CD4-positive, alpha-beta T cell treated with Interferon alpha-2 for 1 hour (primary cell): ENCODE measurements around the gene KCTD10.

ENCODE experiments used
- DNase-seq, 2 donors: peaks; one replicate each; pipeline ENCODE4 v3.0.0-alpha.2; 2020 to 2022

KCTD10 gene, protein sequence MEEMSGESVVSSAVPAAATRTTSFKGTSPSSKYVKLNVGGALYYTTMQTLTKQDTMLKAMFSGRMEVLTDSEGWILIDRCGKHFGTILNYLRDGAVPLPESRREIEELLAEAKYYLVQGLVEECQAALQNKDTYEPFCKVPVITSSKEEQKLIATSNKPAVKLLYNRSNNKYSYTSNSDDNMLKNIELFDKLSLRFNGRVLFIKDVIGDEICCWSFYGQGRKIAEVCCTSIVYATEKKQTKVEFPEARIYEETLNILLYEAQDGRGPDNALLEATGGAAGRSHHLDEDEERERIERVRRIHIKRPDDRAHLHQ

GRCh38 chr12:109477185-109477962, at the start of gene KCTD10, which contains the start of gene UBE3B:
KCTD10 (minus strand) TSS chr12:109477300; CDS start chr12:109477262, 38 bp downstream.
UBE3B (plus strand) TSS chr12:109477634; CDS start chr12:109483552, 5,918 bp downstream.
- DNase-seq, result peak; percentile 80 to 89

- DNase-seq, result no peak
These were observed 48.1 kb upstream of the KCTD10 start for GRCh38 chr12:109525279-109525585.

- DNase-seq, result no peak
These were observed 47.6 kb upstream of the KCTD10 start for GRCh38 chr12:109524466-109525278.

DNA sequence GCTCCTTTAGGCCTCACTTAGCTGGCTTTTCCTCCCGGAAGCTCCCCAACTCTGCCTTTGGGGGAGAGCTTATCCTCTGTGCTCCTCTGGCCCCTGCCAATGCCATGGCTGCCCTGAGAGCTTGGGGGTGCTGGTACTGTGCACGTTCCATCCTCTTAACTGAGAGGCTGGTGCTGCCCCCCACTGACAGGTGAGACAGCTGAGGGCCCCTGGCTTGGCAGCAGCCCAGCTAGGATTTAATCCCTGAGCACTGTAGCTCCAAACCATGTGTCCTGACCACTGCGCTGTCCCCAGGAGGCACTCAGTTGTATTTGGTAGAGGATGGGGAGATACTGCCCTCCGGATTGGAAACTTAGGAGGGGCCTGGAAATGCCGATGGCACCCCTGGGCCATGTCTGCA, 46.4 kb upstream of the KCTD10 start:
- DNase-seq, result no peak

DNA sequence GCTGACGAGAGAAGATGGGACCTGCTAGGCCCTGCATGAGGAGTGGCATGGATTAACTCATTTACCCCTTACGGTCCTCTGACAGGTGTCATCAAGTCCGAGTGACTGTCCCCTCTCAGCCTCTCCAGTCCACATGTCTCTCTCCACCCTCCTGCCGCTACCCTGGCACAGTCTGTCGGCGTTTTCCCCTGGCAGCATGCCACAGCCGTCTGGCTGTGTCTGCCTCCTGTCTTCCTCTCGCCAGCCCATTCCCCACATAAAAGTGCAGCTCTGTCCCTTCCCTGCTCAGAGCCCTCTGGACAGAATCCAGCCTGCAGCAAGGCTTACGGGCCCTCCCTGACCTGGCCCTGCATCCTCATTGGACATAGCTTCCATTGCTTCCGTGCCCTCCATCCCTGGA, 46.0 kb upstream of the KCTD10 start:
- no peak for DNase-seq

DNA sequence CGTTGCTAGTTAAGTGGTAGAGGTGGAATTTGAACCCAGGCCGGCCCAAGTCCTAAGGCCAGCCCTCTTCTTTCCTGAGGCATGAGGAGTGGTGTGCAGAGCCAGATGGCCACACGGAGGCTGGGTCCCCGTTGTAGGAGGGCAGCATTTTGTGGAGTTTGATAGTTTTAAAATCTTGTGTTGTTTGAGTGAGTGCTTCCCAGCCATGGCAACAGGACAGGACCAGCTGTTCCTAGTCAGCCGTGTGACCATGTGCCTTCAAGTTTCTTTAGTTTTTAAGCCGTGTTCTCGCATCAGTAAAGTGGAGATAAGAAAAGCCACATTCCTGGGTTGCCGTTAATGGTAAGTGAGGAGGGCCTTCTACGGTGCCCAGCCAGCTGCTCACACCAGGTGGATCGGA, 44.7 kb upstream of the KCTD10 start:
- DNase-seq, result no peak

DNA sequence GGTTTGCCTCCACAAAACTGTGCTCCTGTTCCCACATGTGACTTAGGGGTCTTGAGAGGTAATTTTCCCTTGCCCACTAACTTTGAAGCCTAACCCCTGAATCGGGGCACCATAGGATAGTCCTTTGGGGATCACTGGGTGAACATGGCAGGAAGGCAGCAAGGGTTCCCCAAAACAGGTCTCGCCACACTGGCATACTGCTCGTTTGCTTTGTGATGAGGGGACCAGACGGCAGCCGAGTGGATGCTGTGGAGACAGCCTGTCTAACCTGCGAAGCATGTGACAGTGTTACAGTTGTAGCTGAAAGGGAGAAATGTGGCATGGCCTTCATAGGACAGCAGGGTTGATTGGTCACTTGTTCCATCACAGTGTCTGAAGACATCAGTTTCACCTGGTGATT, 42.7 kb upstream of the KCTD10 start:
- DNase-seq, result no peak

DNA sequence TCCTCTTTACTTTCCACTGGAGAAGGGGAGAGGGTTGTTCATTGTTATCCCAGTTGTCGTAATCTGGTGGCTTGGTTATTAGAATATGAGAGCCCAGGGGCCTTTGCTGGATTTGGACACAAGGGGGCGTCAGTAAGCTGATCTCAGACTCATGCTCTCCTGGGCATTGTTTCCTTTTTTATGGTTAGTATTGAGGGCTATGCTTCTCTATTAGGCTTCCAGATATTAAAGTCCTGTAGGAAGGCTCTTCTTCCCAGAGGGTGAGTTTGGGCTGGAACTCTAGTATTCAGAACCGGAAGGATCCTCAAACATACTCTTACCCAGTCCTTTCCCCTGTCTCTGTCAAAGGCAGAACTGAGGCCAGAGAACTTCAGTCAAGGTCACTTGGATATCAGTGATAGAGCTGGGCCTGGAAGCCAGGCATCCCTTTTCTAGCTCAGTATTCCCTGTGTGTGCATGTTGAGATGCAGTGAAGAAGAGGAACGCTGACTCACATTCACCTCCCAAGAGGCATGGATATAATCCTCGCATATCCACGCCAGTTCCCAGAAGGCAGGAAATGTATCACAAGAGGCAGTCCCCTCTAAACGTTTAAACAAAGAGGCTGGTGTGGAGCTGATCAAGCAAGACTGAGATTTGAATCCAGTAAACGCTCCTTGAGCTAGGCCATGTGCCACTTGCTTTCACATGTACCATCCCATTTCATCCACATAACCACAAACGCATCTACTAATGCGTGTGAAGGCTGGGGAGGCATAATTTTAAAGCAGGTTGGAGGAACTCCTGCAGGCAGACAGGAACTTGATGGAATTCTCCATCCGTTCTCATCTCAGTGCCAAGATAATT, 41.9 kb upstream of the KCTD10 start:
- peak; percentile 29 to 56 for DNase-seq

DNA sequence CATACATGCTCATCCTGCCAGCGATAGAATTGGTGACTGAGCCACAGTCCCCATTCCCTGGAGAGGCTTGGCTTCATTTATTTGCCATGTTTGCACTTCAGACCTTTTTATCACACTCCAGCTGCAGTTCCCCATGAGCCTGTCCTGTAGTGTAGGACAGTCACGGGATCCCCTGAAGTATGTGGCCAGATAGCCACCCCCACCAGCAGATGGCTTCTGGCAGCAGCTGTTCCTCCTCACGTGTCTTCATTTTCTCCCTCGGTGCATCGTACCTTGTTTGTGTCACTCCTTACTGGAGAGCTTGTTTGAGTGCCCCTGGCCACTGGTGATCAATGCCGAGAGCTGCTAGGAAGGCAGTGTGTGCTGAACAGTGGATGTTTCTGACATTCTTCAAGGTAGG, 40.5 kb upstream of the KCTD10 start:
- no peak for DNase-seq

- DNase-seq, result no peak
These were observed 36.9 kb upstream of the KCTD10 start for GRCh38 chr12:109513977-109514376.

DNA sequence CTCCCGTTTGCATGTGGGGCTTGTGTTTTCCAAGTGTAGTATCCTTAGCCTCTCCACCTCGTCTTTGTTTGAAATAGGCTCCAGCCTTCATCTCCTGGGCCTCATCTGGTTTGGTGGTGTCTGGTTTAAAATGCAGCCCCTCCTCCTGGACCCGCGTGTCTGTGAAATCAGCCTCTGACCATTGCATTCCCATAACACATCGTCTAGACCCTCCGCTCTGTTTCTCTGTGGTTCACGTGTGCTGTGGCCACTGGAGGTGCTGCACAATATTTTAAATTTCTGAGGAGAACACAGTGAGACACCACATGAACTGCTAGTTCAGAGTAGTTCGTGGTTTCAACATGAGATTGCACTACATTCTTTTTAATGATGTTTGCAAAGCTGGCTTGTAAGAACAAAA, 36.0 kb upstream of the KCTD10 start:
- DNase-seq, result no peak

GRCh38 chr12:109512608-109513007, 35.5 kb upstream of the KCTD10 start:
- no peak for DNase-seq

DNA sequence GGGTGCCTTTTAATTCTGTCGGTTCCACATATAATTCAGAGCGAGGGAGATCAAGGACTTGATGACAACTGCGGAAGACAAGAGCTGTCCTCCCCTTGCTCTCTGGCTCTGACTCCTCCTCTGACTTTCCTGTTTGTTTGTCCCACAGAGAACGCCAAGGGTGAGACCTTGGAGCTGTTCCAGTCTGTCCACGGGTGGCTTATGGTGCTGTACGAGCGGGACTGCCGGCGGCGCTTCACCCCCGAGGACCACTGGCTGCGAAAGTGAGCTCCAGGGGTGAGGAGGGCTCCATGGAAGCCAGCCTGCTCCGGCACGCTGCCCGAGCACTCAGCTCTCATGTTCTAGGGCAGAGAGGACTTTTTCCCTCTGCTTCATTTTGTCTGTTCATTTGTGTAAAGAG, 33.1 kb upstream of the KCTD10 start:
- DNase-seq, result no peak

DNA sequence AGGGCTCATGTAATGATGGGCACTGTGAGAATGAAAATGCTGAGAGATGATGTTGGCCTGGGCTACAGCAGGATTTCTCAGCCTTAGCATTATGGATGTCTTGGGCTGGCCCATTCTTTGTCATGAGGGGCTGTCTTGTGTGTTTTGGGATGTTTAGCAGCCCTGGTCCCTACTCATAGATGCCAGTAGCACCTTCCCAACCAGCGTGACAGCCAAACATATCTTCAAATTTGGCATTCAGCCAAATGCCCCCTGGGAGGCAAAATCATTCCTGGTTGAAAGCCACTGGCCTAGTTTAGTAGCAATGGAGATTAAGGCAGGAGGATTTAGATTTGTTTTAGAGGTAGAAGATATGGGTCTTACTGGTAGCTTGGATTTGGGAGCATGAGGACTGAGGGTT, 27.0 kb upstream of the KCTD10 start:
- no peak for DNase-seq

- DNase-seq, result no peak
These were observed 26.5 kb upstream of the KCTD10 start for GRCh38 chr12:109503611-109504010.

DNA sequence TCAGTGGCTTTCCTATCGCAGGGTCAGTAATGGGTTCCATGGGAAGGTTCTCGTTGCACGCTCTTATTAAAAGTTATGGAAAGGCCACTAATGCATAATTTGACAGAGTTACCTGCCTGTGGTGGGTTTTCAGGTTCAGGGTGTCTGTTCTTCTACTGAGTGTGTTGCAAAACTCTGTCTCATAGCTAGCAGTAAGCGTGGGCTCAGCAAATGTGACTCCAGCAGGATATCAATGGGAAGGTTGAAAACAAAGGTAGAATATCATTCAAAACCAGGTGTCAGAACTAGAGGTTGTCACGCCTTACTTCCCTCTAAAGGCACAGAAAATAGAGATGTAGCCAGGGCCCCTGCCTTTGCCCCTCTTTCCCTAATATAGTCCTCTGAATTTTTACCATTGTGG, 25.2 kb upstream of the KCTD10 start:
- no peak for DNase-seq

DNA sequence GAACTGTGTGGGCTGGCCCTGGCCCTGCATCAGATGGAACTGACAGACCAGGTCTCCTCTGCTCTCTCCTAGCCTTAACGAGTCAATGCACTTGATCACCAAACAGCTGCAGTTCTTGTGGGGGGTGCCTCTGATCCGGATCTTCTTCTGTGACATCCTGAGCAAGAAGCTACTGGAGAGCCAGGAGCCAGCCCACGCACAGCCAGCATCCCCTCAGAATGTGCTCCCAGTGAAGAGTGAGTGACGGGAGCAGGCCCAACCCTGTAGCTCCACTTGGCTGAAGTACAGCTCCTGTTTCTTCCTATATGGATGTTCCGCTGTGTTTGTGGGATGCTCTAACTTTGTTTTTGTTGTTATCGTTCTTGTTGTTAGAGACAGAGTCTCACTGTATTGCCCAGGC, 24.2 kb upstream of the KCTD10 start:
- no peak for DNase-seq

DNA sequence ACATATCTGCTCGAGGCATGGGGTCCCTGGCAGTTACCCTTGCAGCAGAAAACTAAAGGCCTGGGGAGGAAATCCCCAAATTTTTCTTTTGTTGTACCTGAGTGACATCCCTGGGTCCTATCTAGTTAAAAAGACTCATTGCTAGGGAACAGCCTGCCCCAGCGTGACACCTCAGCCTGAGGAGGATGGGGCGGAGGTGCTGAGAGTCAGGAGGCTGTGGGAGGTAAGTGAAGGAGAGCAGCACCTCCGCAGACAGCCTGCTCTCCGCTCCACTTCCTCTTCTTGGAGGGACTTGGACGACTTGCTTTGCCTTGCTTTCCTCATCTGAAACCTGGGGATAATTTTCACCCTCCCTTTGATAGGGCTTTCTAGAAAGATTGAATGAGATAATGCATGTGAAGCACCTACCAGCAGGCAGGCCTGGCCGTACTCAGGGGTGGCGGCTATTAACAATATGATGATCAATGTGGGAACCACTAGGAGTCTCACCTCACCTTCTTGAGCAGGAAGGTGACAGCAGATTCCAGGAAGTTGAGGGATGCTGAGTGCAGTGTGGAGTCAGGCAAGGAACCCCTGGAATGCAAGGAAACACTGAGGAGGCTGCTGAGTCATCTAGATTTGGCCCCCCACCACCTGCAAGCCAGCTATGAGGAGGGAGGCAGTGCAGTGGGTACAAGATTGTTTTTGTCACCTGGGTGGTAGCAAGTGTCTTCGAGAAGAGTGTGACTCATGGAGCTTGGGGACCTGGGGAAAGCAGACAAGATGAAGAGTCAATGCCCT, 23.5 kb upstream of the KCTD10 start:
- no peak for DNase-seq

GRCh38 chr12:109497675-109498074, 20.6 kb upstream of the KCTD10 start:
- no peak for DNase-seq

DNA sequence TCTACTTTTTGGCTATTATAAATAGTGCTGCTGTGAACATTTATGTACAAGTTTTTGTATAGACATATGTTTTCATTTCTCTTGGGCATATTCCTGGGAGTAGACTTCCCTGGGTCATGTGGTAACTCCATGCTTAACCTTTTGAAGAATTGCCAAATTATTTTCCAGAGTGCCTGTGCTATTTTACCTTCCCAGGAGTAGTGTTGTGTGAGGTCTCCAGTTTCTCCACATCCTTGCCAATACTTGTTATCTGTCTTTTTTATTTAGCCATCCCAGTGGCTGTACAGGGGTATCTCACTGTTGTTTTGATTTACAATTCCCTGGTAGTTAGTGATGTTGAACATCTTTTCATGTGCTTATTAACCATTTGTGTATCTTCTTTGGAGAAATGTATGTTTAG, 19.2 kb upstream of the KCTD10 start:
- DNase-seq, result no peak

GRCh38 chr12:109495012-109495411, 17.9 kb upstream of the KCTD10 start:
- DNase-seq, result no peak

DNA sequence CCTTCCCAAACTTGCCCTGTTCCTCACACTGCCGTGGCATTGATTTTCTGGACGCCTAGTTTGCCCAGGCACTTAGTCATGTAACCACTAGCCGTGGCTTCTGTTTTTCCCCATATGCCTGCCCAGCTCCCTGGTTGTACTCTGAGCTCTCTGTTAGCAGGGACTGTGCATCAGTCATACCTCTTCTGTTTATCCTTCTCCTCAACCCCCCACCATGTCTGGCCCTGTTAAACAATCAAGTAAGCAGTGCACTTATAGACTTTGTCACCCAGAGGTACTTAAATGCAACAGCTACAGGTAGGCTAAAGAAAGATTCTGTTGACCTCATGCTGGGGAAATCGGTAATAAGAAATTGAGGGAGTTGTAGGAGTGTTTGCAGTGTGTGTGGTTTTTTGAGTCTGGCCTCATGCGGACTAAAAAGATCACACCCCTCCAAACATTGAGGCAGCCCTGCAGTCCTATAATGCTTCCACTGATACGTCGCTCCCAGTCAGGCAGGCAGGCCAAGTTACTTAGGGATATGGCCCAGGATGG, 17.3 kb upstream of the KCTD10 start:
- no peak for DNase-seq
